DND-41 (cell line): Measurements from ENCODE around the gene ARHGAP28.

Source experiments
- ATAC-seq: fragments of 200-7000 bp; cut with Tn5 transposase; 3 replicates; pipeline ENCODE4 v1.9.1; 2021; ENCODE audit warnings: low read depth; ENCODE audit not compliant: insufficient read depth
- DNase-seq: peaks from one replicate; pipeline ENCODE4 v3.0.0-alpha.2; 2020
- H2AFZ ChIP-seq: 2 replicates; pipeline ENCODE4 v1.6.0; 2012; ENCODE audit warnings: low read depth, low read length
- H3K27ac ChIP-seq: 2 replicates; pipeline ENCODE4 v1.5.1; 2012; ENCODE audit warnings: low read length, inconsistent platforms
- H3K27me3 ChIP-seq: fragments of 200-600 bp; sonication (generic); 2 replicates; pipeline ENCODE4 v1.6.0; 2012; ENCODE audit warnings: low read length, mild to moderate bottlenecking, inconsistent platforms; ENCODE audit not compliant: insufficient read depth, poor library complexity
- H3K36me3 ChIP-seq: 2 replicates; pipeline ENCODE4 v1.5.1; 2012; ENCODE audit warnings: low read length, inconsistent platforms; ENCODE audit not compliant: insufficient read depth
- H3K4me1 ChIP-seq: 2 replicates; pipeline ENCODE4 v1.5.1; 2012; ENCODE audit warnings: mild to moderate bottlenecking, low read length; ENCODE audit not compliant: insufficient read depth
- H3K4me2 ChIP-seq: 2 replicates; pipeline ENCODE4 v1.6.0; 2012; ENCODE audit warnings: mild to moderate bottlenecking, moderate library complexity, low read length, inconsistent platforms; ENCODE audit not compliant: insufficient read depth
- H3K4me3 ChIP-seq, 2 experiments: fragments of 200-600 bp in 1 of 2; shearing (Covaris generic) in 1 of 2; 2 replicates each; pipeline ENCODE4 v1.5.1; 2012 to 2016; ENCODE audit warnings: inconsistent platforms in 2 of 2, low read length in 2 of 2, mild to moderate bottlenecking in 2 of 2, low read depth in 1 of 2, moderate library complexity in 1 of 2
- H3K79me2 ChIP-seq: 2 replicates; pipeline ENCODE4 v1.6.0; 2012; ENCODE audit warnings: low read length, inconsistent platforms; ENCODE audit not compliant: insufficient read depth
- H3K9ac ChIP-seq: 2 replicates; pipeline ENCODE4 v1.6.0; 2012; ENCODE audit warnings: low read depth, mild to moderate bottlenecking, inconsistent platforms, low read length, moderate library complexity
- H3K9me3 ChIP-seq: 2 replicates; pipeline ENCODE4 v1.5.1; 2012; ENCODE audit warnings: low read length, moderate library complexity, mild to moderate bottlenecking, inconsistent platforms; ENCODE audit not compliant: insufficient read depth, severe bottlenecking
- H4K20me1 ChIP-seq: 2 replicates; pipeline ENCODE4 v1.6.0; 2012; ENCODE audit warnings: low read length; ENCODE audit not compliant: insufficient read depth
- CTCF ChIP-seq: IDR thresholded peaks from 2 replicates; pipeline ENCODE4 v1.5.1; 2012; ENCODE audit warnings: borderline replicate concordance, low read length, moderate library complexity, mild to moderate bottlenecking; ENCODE audit not compliant: poor library complexity, severe bottlenecking; ENCODE audit errors: extremely low read depth
- EZH2 ChIP-seq: IDR thresholded peaks from 3 replicates; pipeline ENCODE4 v1.6.1; 2012; ENCODE audit warnings: borderline replicate concordance, low read depth, mild to moderate bottlenecking, moderate library complexity, low read length, inconsistent platforms; ENCODE audit not compliant: severe bottlenecking

The ARHGAP28 gene

DNA sequence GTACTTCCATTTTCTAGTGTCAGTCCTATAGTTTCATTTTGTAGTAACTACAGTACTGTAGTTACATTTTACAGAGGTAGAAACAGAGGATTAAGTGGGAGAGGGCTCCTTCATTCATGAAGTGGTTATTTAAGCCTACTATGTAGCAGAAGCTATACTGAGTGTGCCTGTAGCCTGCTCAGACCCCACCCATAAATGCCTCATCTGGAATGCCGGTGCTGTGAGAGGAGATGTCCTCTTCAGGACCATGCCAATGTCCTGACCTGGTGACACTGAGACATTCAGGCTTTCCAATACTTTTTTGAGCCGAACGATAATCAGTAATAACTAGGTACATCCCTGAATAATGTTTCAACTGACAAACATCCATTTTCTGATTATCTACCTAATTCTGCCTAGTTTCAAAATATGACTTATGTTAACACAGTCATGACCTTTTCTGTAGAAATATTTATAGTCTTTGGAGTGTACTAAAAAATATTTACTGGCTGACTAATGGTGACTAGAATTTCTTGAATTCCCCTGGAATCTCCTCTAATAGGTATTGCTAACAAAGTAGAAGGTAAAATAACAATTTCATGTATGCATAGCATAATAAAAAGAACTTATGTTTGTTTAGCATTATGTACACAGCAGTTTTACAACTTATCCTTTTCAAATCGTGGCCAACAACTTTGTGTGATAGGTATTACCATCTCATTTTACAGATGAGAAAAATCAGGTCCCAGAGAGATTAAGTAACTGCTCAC is 10.2 kb upstream of the ARHGAP28 start:
- TF ChIP-seq EZH2, result no peak
- no peak for TF ChIP-seq CTCF
- Histone ChIP-seq H3K79me2 (no peaks in the 10 kb centered on the region), H3K27ac (no peak overlapping the region)

GRCh38 chr18:6719910-6720683 is 9.4 kb upstream of the ARHGAP28 start:
- H3K27me3 ChIP-seq, result no peaks in the 10 kb centered on the region
- H4K20me1 ChIP-seq, result no peaks in the 10 kb centered on the region
- H3K27ac ChIP-seq, result no peak overlapping the region
- H3K4me1 ChIP-seq, result no peaks in the 10 kb centered on the region
- DNase-seq, result no peak
- H2AFZ ChIP-seq, result no peak overlapping the region
- H3K4me3 ChIP-seq, result no peak overlapping the region
- H3K36me3 ChIP-seq, result no peaks in the 10 kb centered on the region
- TF ChIP-seq CTCF (no peak), EZH2 (no peak)
- H3K4me2 ChIP-seq, result no peak overlapping the region
- no peak for ATAC-seq
- no peaks in the 10 kb centered on the region for H3K79me2 ChIP-seq
- no peak overlapping the region for H3K9ac ChIP-seq
- no peaks in the 10 kb centered on the region for H3K9me3 ChIP-seq

More for the DNA sequence above, 10.2 kb upstream of the ARHGAP28 start:
- Histone ChIP-seq H3K4me1 (no peaks in the 10 kb centered on the region), H4K20me1 (no peaks in the 10 kb centered on the region), H3K9ac (no peak overlapping the region), H2AFZ (no peak overlapping the region), H3K9me3 (no peaks in the 10 kb centered on the region), H3K36me3 (no peaks in the 10 kb centered on the region), H3K4me3 (no peak overlapping the region), H3K4me2 (no peak overlapping the region), H3K27me3 (no peaks in the 10 kb centered on the region)
- no peak for DNase-seq
- no peak for ATAC-seq

- Histone ChIP-seq H3K36me3 (no peaks in the 10 kb centered on the region), H3K4me2 (no peak overlapping the region), H3K27me3 (no peaks in the 10 kb centered on the region), H3K9me3 (no peaks in the 10 kb centered on the region), H3K9ac (no peak overlapping the region), H3K79me2 (no peaks in the 10 kb centered on the region), H3K4me3 (no peak overlapping the region), H2AFZ (no peak overlapping the region), H3K4me1 (no peaks in the 10 kb centered on the region), H3K27ac (no peak overlapping the region), H4K20me1 (no peaks in the 10 kb centered on the region)
- TF ChIP-seq EZH2 (no peak), CTCF (no peak)
- DNase-seq (no peak), ATAC-seq (no peak)
Measured at GRCh38 chr18:6721755-6722154, 7.8 kb upstream of the ARHGAP28 start.
